PFSK-1 (cell line): ENCODE data around the gene VNN1.

Source experiments
- FOXP2 ChIP-seq: optimal IDR thresholded peaks from 2 replicates; pipeline ENCODE3; 2011; ENCODE audit warnings: borderline replicate concordance, control low read depth, inconsistent platforms; ENCODE audit not compliant: insufficient read depth; ENCODE audit errors: extremely low read length, extremely low read depth
- POLR2AphosphoS5 ChIP-seq: IDR thresholded peaks from 2 replicates; pipeline ENCODE4 v1.6.1; 2012; ENCODE audit warnings: low read depth, mild to moderate bottlenecking, control low read depth, low read length, moderate library complexity
- REST ChIP-seq, 2 experiments: IDR thresholded peaks; 2 replicates each; pipeline versions ENCODE4 v1.6.1 to v1.8.0; 2011 to 2012; ENCODE audit warnings: low read depth in 2 of 2, low read length in 2 of 2, control low read depth in 1 of 2, inconsistent platforms in 1 of 2, mild to moderate bottlenecking in 1 of 2, moderate library complexity in 1 of 2; ENCODE audit not compliant: insufficient read depth in 1 of 2
- SIN3A ChIP-seq: IDR thresholded peaks from 2 replicates; pipeline ENCODE4 v1.6.1; 2012; ENCODE audit warnings: mild to moderate bottlenecking, low read length, moderate library complexity, borderline replicate concordance; ENCODE audit not compliant: insufficient read depth
- TAF1 ChIP-seq: IDR thresholded peaks from 2 replicates; pipeline ENCODE4 v1.6.1; 2012; ENCODE audit warnings: low read length, control low read depth, borderline replicate concordance; ENCODE audit not compliant: insufficient read depth

VNN1 gene

GRCh38 chr6:132726608-132726975, 12.7 kb upstream of the VNN1 start:
- TF ChIP-seq REST (IDR thresholded peaks at IDR 0.05; ENCODE audit: insufficient read depth in 1 of 2, low read depth in 2 of 2, low read length in 2 of 2) (no peak), TAF1 (no peak), POLR2AphosphoS5 (no peak), FOXP2 (no peak), SIN3A (no peak)

- TF ChIP-seq FOXP2 (no peak), TAF1 (no peak), POLR2AphosphoS5 (no peak), REST (IDR thresholded peaks at IDR 0.05; ENCODE audit: insufficient read depth in 1 of 2, low read depth in 2 of 2, low read length in 2 of 2) (no peak), SIN3A (no peak)
These were observed 12.2 kb upstream of the VNN1 start for GRCh38 chr6:132725947-132726607.

GRCh38 chr6:132725471-132725870, 11.6 kb upstream of the VNN1 start:
- TF ChIP-seq SIN3A (no peak), REST (IDR thresholded peaks at IDR 0.05; ENCODE audit: insufficient read depth in 1 of 2, low read depth in 2 of 2, low read length in 2 of 2) (no peak), FOXP2 (no peak), POLR2AphosphoS5 (no peak)

GRCh38 chr6:132719736-132720448, 6.0 kb upstream of the VNN1 start:
- TF ChIP-seq FOXP2: no peak
- no peak for TF ChIP-seq POLR2AphosphoS5
- TF ChIP-seq SIN3A: no peak
- no peak for TF ChIP-seq REST (IDR thresholded peaks at IDR 0.05; ENCODE audit: insufficient read depth in 1 of 2, low read depth in 2 of 2, low read length in 2 of 2)
- no peak for TF ChIP-seq TAF1
